Gastrocnemius medialis (tissue), 4 donors: ENCODE measurements around the gene OSM.

Source experiments
- CTCF ChIP-seq, 5 experiments: fragments of 450-650 bp in 3 of 5; fragments of 200-600 bp in 2 of 5; sonication (generic) in 2 of 5; IDR thresholded peaks in 4 of 5; conservative IDR thresholded peaks in 1 of 5; 1 replicate in 4 of 5; 2 replicates in 1 of 5; pipeline ENCODE4 v1.5.1; 2016 to 2019; ENCODE audit warnings: antibody characterized with exemption in 5 of 5, mild to moderate bottlenecking in 3 of 5, moderate library complexity in 3 of 5
- POLR2A ChIP-seq, 2 donors: fragments of 450-650 bp; IDR thresholded peaks; one replicate each; pipeline ENCODE4 v1.6.1; 2017; ENCODE audit warnings: antibody characterized with exemption in 2 of 2, mild to moderate bottlenecking in 2 of 2, moderate library complexity in 2 of 2

GRCh38 chr22:30280505-30280904, 13.9 kb upstream of the OSM start:
- no peak for TF ChIP-seq CTCF (IDR thresholded peaks at IDR 0.05 in 4 of 5, conservative IDR thresholded peaks at IDR 0.05 in 1 of 5)
- TF ChIP-seq POLR2A (IDR thresholded peaks at IDR 0.05): no peak
